Ovary (tissue), 3 donors: Measurements from ENCODE around the gene GNE.
"Not testable (repeated sequence)": the region's sequence is repeated elsewhere in the genome, so short reads cannot be mapped to it uniquely, and the experiment has no call there.

ENCODE experiments used
- POLR2A ChIP-seq: fragments of 450-650 bp; IDR thresholded peaks from one replicate; pipeline ENCODE4 v1.6.1; 2017; ENCODE audit warnings: antibody characterized with exemption, mild to moderate bottlenecking, moderate library complexity
- TF ChIP-seq, protein P1 (sequence below), 3 donors: fragments of 450-650 bp in 2 of 3; fragments of 200-600 bp in 1 of 3; IDR thresholded peaks; one replicate each; pipeline versions ENCODE4 v1.5.1 to v1.8.0; 2016 to 2022; ENCODE audit warnings: antibody characterized with exemption in 3 of 3, mild to moderate bottlenecking in 1 of 3
- donor health status: DM: no; HTN: no; CAD: no.

DNA sequence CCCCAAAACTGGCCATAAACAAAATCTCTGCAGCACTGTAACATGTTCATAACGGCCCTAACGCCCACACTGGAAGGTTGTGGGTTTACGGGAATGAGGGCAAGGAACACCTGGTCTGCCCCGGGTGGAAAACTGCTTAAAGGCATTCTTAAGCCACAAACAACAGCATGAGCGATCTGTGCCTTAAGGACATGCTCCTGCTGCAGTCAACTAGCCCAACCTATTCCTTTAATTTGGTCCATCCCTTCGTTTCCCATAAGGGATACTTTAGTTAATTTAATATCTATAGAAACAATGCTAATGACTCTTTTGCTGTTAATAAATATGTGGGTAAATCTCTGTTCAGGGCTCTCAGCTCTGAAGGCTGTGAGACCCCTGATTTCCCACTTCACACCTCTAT, 78.0 kb downstream of the GNE start:
- TF ChIP-seq POLR2A: not testable (repeated sequence)
- TF ChIP-seq, protein P1, sequence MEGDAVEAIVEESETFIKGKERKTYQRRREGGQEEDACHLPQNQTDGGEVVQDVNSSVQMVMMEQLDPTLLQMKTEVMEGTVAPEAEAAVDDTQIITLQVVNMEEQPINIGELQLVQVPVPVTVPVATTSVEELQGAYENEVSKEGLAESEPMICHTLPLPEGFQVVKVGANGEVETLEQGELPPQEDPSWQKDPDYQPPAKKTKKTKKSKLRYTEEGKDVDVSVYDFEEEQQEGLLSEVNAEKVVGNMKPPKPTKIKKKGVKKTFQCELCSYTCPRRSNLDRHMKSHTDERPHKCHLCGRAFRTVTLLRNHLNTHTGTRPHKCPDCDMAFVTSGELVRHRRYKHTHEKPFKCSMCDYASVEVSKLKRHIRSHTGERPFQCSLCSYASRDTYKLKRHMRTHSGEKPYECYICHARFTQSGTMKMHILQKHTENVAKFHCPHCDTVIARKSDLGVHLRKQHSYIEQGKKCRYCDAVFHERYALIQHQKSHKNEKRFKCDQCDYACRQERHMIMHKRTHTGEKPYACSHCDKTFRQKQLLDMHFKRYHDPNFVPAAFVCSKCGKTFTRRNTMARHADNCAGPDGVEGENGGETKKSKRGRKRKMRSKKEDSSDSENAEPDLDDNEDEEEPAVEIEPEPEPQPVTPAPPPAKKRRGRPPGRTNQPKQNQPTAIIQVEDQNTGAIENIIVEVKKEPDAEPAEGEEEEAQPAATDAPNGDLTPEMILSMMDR (IDR thresholded peaks at IDR 0.05): not testable (repeated sequence)
